Measurements from ENCODE around the gene SLC37A1. TPM values are rescaled to one million over a fixed set of nuclear protein-coding genes. Genes with fewer than 3 reads are reported as not detected.

SLC37A1 gene
- total RNA-seq, 1 experiment from 2014 or later, result 23.5 TPM

- POLR2A ChIA-PET (ENCODE audit: unreplicated experiment), result no interaction called here
- H3K79me2 ChIP-seq (ENCODE audit: low read depth), result no peaks in the 10 kb centered on the region
- no peak overlapping the region for H3K4me3 ChIP-seq
- H3K9me2 ChIP-seq (ENCODE audit: insufficient read depth), result no peaks in the 10 kb centered on the region
- CTCF ChIA-PET, result no interaction called here
- H3K27ac ChIP-seq, result no peak overlapping the region
- intact Hi-C loops (cut with micrococcal nuclease; ENCODE audit: unreplicated experiment), result no loop called here
- no peak overlapping the region for H2AFZ ChIP-seq
- no peaks in the 10 kb centered on the region for H3K4me1 ChIP-seq (replicated peaks; ENCODE audit: insufficient read depth)
- no peaks in the 10 kb centered on the region for H3K27me3 ChIP-seq (ENCODE audit: insufficient read depth, low read depth)
- TF ChIP-seq EZH2 (IDR thresholded peaks at IDR 0.05; ENCODE audit: low read depth), result no peak
- no peak for TF ChIP-seq CTCF (conservative IDR thresholded peaks at IDR 0.05)
- H3K36me3 ChIP-seq (ENCODE audit: low read depth), result no peaks in the 10 kb centered on the region
- H3K4me2 ChIP-seq, result no peak overlapping the region
- 0 out of 2 replicates have a peak, but pooled peaks cover 10% of the 10 kb centered on the region for H3F3A ChIP-seq (ENCODE audit: insufficient read depth, low read depth)
- no peaks in the 10 kb centered on the region for H3K9me3 ChIP-seq (ENCODE audit: insufficient read depth, low read depth)
- DNase-seq, result no peak
- no TSS peak for BruUV-seq (replicated peaks)
- H4K20me1 ChIP-seq (ENCODE audit: insufficient read depth), result no peaks in the 10 kb centered on the region
Observed at GRCh38 chr21:42572906-42573495, 59.3 kb downstream of the SLC37A1 start.

GRCh38 chr21:42574234-42575027 is 60.8 kb downstream of the SLC37A1 start:
- Histone ChIP-seq H3K4me3 (no peak overlapping the region), H3K79me2 (ENCODE audit: low read depth) (no peaks in the 10 kb centered on the region), H4K20me1 (ENCODE audit: insufficient read depth) (no peaks in the 10 kb centered on the region), H3K4me2 (no peak overlapping the region), H3K27me3 (ENCODE audit: insufficient read depth, low read depth) (no peaks in the 10 kb centered on the region), H3K9me2 (ENCODE audit: insufficient read depth) (no peaks in the 10 kb centered on the region), H3K36me3 (ENCODE audit: low read depth) (no peaks in the 10 kb centered on the region), H2AFZ (no peak overlapping the region), H3F3A (ENCODE audit: insufficient read depth, low read depth) (0 out of 2 replicates have a peak, but pooled peaks cover 10% of the 10 kb centered on the region), H3K27ac (no peak overlapping the region), H3K4me1 (replicated peaks; ENCODE audit: insufficient read depth) (no peaks in the 10 kb centered on the region), H3K9me3 (ENCODE audit: insufficient read depth, low read depth) (no peaks in the 10 kb centered on the region)
- ChIA-PET POLR2A (ENCODE audit: unreplicated experiment) (no interaction called here), CTCF (no interaction called here)
- no TSS peak for BruUV-seq (replicated peaks)
- DNase-seq, result no peak
- TF ChIP-seq CTCF (conservative IDR thresholded peaks at IDR 0.05) (no peak), EZH2 (IDR thresholded peaks at IDR 0.05; ENCODE audit: low read depth) (no peak)
- intact Hi-C loops (cut with micrococcal nuclease; ENCODE audit: unreplicated experiment), result no loop called here

GRCh38 chr21:42575111-42575510 is 61.5 kb downstream of the SLC37A1 start:
- Histone ChIP-seq H3K27ac (no peak overlapping the region), H3K9me2 (ENCODE audit: insufficient read depth) (no peaks in the 10 kb centered on the region), H3K4me2 (no peak overlapping the region), H3K79me2 (ENCODE audit: low read depth) (no peaks in the 10 kb centered on the region), H4K20me1 (ENCODE audit: insufficient read depth) (no peaks in the 10 kb centered on the region), H3K27me3 (ENCODE audit: insufficient read depth, low read depth) (no peaks in the 10 kb centered on the region), H3K9me3 (ENCODE audit: insufficient read depth, low read depth) (no peaks in the 10 kb centered on the region), H3K4me1 (replicated peaks; ENCODE audit: insufficient read depth) (no peaks in the 10 kb centered on the region), H3K4me3 (no peak overlapping the region), H2AFZ (no peak overlapping the region), H3F3A (ENCODE audit: insufficient read depth, low read depth) (0 out of 2 replicates have a peak, but pooled peaks cover 10% of the 10 kb centered on the region), H3K36me3 (ENCODE audit: low read depth) (no peaks in the 10 kb centered on the region)
- no TSS peak for BruUV-seq (replicated peaks)
- intact Hi-C loops (cut with micrococcal nuclease; ENCODE audit: unreplicated experiment), result no loop called here
- ChIA-PET CTCF (no interaction called here), POLR2A (ENCODE audit: unreplicated experiment) (no interaction called here)
- TF ChIP-seq CTCF (conservative IDR thresholded peaks at IDR 0.05) (no peak), EZH2 (IDR thresholded peaks at IDR 0.05; ENCODE audit: low read depth) (no peak)
- DNase-seq, result no peak
